PFSK-1 (cell line): ENCODE results near the gene MPP4.

Source experiments
- FOXP2 ChIP-seq: optimal IDR thresholded peaks from 2 replicates; pipeline ENCODE3; 2011; ENCODE audit warnings: borderline replicate concordance, control low read depth, inconsistent platforms; ENCODE audit not compliant: insufficient read depth; ENCODE audit errors: extremely low read length, extremely low read depth
- POLR2AphosphoS5 ChIP-seq: IDR thresholded peaks from 2 replicates; pipeline ENCODE4 v1.6.1; 2012; ENCODE audit warnings: low read depth, mild to moderate bottlenecking, control low read depth, low read length, moderate library complexity
- REST ChIP-seq, 2 experiments: IDR thresholded peaks; 2 replicates each; pipeline versions ENCODE4 v1.6.1 to v1.8.0; 2011 to 2012; ENCODE audit warnings: low read depth in 2 of 2, low read length in 2 of 2, control low read depth in 1 of 2, inconsistent platforms in 1 of 2, mild to moderate bottlenecking in 1 of 2, moderate library complexity in 1 of 2; ENCODE audit not compliant: insufficient read depth in 1 of 2
- SIN3A ChIP-seq: IDR thresholded peaks from 2 replicates; pipeline ENCODE4 v1.6.1; 2012; ENCODE audit warnings: mild to moderate bottlenecking, low read length, moderate library complexity, borderline replicate concordance; ENCODE audit not compliant: insufficient read depth
- TAF1 ChIP-seq: IDR thresholded peaks from 2 replicates; pipeline ENCODE4 v1.6.1; 2012; ENCODE audit warnings: low read length, control low read depth, borderline replicate concordance; ENCODE audit not compliant: insufficient read depth

Gene MPP4

GRCh38 chr2:201618744-201619662 is 79.4 kb downstream of the MPP4 start:
- no peak for TF ChIP-seq SIN3A
- TF ChIP-seq TAF1 = no peak
- no peak for TF ChIP-seq REST (IDR thresholded peaks at IDR 0.05; ENCODE audit: insufficient read depth in 1 of 2, low read depth in 2 of 2, low read length in 2 of 2)
- TF ChIP-seq POLR2AphosphoS5 = no peak
- TF ChIP-seq FOXP2 = no peak

GRCh38 chr2:201608021-201608420 is 90.4 kb downstream of the MPP4 start:
- TF ChIP-seq FOXP2 = no peak
- no peak for TF ChIP-seq SIN3A
- TF ChIP-seq REST (IDR thresholded peaks at IDR 0.05; ENCODE audit: insufficient read depth in 1 of 2, low read depth in 2 of 2, low read length in 2 of 2) = no peak
- no peak for TF ChIP-seq TAF1
- no peak for TF ChIP-seq POLR2AphosphoS5

- TF ChIP-seq SIN3A = no peak
- no peak for TF ChIP-seq REST (IDR thresholded peaks at IDR 0.05; ENCODE audit: insufficient read depth in 1 of 2, low read depth in 2 of 2, low read length in 2 of 2)
- no peak for TF ChIP-seq POLR2AphosphoS5
- TF ChIP-seq FOXP2 = no peak
- no peak for TF ChIP-seq TAF1
Measured at GRCh38 chr2:201607568-201607967, 90.9 kb downstream of the MPP4 start.

GRCh38 chr2:201600906-201601305 is 97.5 kb downstream of the MPP4 start:
- TF ChIP-seq SIN3A (no peak), REST (IDR thresholded peaks at IDR 0.05; ENCODE audit: insufficient read depth in 1 of 2, low read depth in 2 of 2, low read length in 2 of 2) (no peak), FOXP2 (no peak), TAF1 (no peak), POLR2AphosphoS5 (no peak)
